ENCODE data around the gene GYPC. TPM values are rescaled to one million over a fixed set of nuclear protein-coding genes. Genes with fewer than 3 reads are reported as not detected.

The GYPC gene
- total RNA-seq, 1 experiment from 2014 or later: 28.1 TPM

GRCh38 chr2:126707191-126707590 lies 51.2 kb downstream of the GYPC start (continued):
- TF ChIP-seq ELF4 (CRISPR knock-in tag; IDR thresholded peaks at IDR 0.05; ENCODE audit: low read depth) (no peak), HMGA2 (CRISPR knock-in tag; IDR thresholded peaks at IDR 0.05) (no peak), IRF1 (CRISPR knock-in tag; IDR thresholded peaks at IDR 0.05) (no peak), ZNF219 (CRISPR knock-in tag; IDR thresholded peaks at IDR 0.05; ENCODE audit: borderline replicate concordance) (no peak), ARID4B (CRISPR knock-in tag; IDR thresholded peaks at IDR 0.05; ENCODE audit: borderline replicate concordance) (no peak), NR3C1 (CRISPR knock-in tag; conservative IDR thresholded peaks at IDR 0.05; ENCODE audit: low read depth) (no peak), USF1 (CRISPR knock-in tag; IDR thresholded peaks at IDR 0.05) (no peak), ZNF281 (CRISPR knock-in tag; IDR thresholded peaks at IDR 0.05) (no peak), ETV6 (CRISPR knock-in tag; IDR thresholded peaks at IDR 0.05) (no peak), ZBTB21 (CRISPR knock-in tag; IDR thresholded peaks at IDR 0.05; ENCODE audit: borderline replicate concordance) (no peak), ZNF425 (CRISPR knock-in tag; conservative IDR thresholded peaks at IDR 0.05) (no peak), E2F5 (CRISPR knock-in tag; IDR thresholded peaks at IDR 0.05) (no peak)

GRCh38 chr2:126707941-126708340 lies 52.0 kb downstream of the GYPC start:
- DNase-seq (ENCODE audit: low spot score) (no peak), ATAC-seq (no peak)
- Mint-ChIP-seq H3K4me1 (peaks cover 18% of the 10 kb centered on the region), H3K27me3 (ENCODE audit: low read depth) (no peaks in the 10 kb centered on the region), H3K4me3 (no peak overlapping the region), H3K36me3 (no peaks in the 10 kb centered on the region), H3K27ac (no peak overlapping the region), H3K9me3 (peaks cover 11% of the 10 kb centered on the region; the same call in 1 of the 2 replicates)
- TF ChIP-seq SOX15 (CRISPR knock-in tag; IDR thresholded peaks at IDR 0.05) (no peak), ZNF423 (CRISPR knock-in tag; IDR thresholded peaks at IDR 0.05) (peak; percentile 86)
- ChIA-PET CTCF (no interaction called here), POLR2A (no interaction called here)
